IMR-90 (cell line): ENCODE results near the gene PLEKHH1.

Source experiments
- BHLHE40 ChIP-seq: fragments of 150-350 bp; IDR thresholded peaks from 2 replicates; pipeline ENCODE4 v1.6.1; 2016; ENCODE audit warnings: mild to moderate bottlenecking, low read depth, low read length
- CEBPB ChIP-seq: IDR thresholded peaks from 2 replicates; pipeline ENCODE4 v1.6.1; 2012; ENCODE audit warnings: low read depth, low read length, improper control_type of control experiment
- CHD1 ChIP-seq: IDR thresholded peaks from 2 replicates; pipeline ENCODE4 v1.6.1; 2012; ENCODE audit warnings: low read depth, low read length, improper control_type of control experiment
- CTCF ChIP-seq: conservative IDR thresholded peaks from 2 replicates; pipeline ENCODE4 v1.5.1; 2012; ENCODE audit warnings: mild to moderate bottlenecking, low read depth, low read length, improper control_type of control experiment
- FOS ChIP-seq: fragments of 150-350 bp; IDR thresholded peaks from 2 replicates; pipeline ENCODE4 v1.6.1; 2016; ENCODE audit warnings: low read depth, low read length
- MAFK ChIP-seq: IDR thresholded peaks from 2 replicates; pipeline ENCODE4 v1.6.1; 2012; ENCODE audit warnings: low read depth, low read length, improper control_type of control experiment
- MXI1 ChIP-seq: IDR thresholded peaks from 2 replicates; pipeline ENCODE4 v1.6.1; 2012; ENCODE audit warnings: low read depth, mild to moderate bottlenecking, low read length, moderate library complexity, borderline replicate concordance
- POLR2A ChIP-seq: IDR thresholded peaks from 2 replicates; pipeline ENCODE4 v1.6.1; 2012; ENCODE audit warnings: mild to moderate bottlenecking, low read depth, low read length
- RAD21 ChIP-seq: IDR thresholded peaks from 2 replicates; pipeline ENCODE4 v1.6.1; 2012; ENCODE audit warnings: low read length, improper control_type of control experiment
- SMC3 ChIP-seq: fragments of 150-350 bp; IDR thresholded peaks from 2 replicates; pipeline ENCODE4 v1.6.1; 2016; ENCODE audit warnings: low read depth, mild to moderate bottlenecking, antibody characterized with exemption, low read length, moderate library complexity
- USF2 ChIP-seq: fragments of 150-350 bp; IDR thresholded peaks from 2 replicates; pipeline ENCODE4 v1.6.1; 2017; ENCODE audit warnings: mild to moderate bottlenecking, antibody characterized with exemption, low read length, low read depth
- TF ChIP-seq, protein P1 (sequence below): fragments of 150-350 bp; IDR thresholded peaks from 2 replicates; pipeline ENCODE4 v1.6.1; 2016; ENCODE audit warnings: low read depth, mild to moderate bottlenecking, low read length, moderate library complexity, borderline replicate concordance

DNA sequence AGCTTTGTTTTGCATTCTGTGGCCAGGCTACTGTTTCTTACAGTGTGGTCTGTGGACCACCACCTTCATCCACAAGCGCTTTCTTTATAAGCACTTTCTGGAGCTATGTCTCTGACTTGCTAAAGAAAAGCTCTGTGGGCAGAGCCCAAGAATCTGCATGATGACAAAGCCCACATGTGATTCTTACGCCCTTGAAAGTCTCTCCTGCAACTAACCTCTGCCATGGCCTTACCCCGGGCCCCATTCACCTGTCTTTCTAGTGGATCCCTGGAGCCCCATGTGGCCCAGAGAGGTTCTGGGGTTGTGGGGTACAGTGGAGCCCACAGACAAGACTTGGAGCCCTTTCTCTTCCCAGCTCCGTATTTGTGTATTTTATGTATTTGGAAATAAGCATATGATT is 16.6 kb downstream of the PLEKHH1 start:
- TF ChIP-seq POLR2A (no peak), CTCF (no peak), CEBPB (no peak), USF2 (no peak), MAFK (no peak), BHLHE40 (no peak), SMC3 (no peak), RAD21 (no peak), CHD1 (no peak), MXI1 (no peak), FOS (no peak)
- TF ChIP-seq, protein P1, sequence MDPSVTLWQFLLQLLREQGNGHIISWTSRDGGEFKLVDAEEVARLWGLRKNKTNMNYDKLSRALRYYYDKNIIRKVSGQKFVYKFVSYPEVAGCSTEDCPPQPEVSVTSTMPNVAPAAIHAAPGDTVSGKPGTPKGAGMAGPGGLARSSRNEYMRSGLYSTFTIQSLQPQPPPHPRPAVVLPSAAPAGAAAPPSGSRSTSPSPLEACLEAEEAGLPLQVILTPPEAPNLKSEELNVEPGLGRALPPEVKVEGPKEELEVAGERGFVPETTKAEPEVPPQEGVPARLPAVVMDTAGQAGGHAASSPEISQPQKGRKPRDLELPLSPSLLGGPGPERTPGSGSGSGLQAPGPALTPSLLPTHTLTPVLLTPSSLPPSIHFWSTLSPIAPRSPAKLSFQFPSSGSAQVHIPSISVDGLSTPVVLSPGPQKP: no peak
